Activated CD8-positive, alpha-beta memory T cell treated with anti-CD3 and anti-CD28 coated beads for 36 hours (primary cell): ENCODE data around the gene C1QTNF4. TPM values are rescaled to one million over a fixed set of nuclear protein-coding genes. Genes with fewer than 3 reads are reported as not detected.
"Not testable (repeated sequence)": the region's sequence is repeated elsewhere in the genome, so short reads cannot be mapped to it uniquely, and the experiment has no call there.

Source experiments
- CTCF ChIA-PET: fragments of 350-600 bp; sonication (Branson Sonifier 250); formaldehyde crosslinking; loops from one replicate; lab custom pipeline; 2021; ENCODE audit warnings: antibody characterized with exemption; lab: Charles Lee
- POLR2A ChIA-PET: fragments of 350-600 bp; sonication (Branson Sonifier 250); formaldehyde crosslinking; loops from one replicate; lab custom pipeline; 2021; ENCODE audit warnings: antibody characterized with exemption; lab: Charles Lee
- total RNA-seq, 2 experiments: library from RNA; stranded (reverse); gene quantifications; one replicate each; pipeline ENCODE4 v1.2.3, GENCODE V29; 2021

Gene C1QTNF4
- total RNA-seq, 2 experiments from 2014 or later, result not detected

DNA sequence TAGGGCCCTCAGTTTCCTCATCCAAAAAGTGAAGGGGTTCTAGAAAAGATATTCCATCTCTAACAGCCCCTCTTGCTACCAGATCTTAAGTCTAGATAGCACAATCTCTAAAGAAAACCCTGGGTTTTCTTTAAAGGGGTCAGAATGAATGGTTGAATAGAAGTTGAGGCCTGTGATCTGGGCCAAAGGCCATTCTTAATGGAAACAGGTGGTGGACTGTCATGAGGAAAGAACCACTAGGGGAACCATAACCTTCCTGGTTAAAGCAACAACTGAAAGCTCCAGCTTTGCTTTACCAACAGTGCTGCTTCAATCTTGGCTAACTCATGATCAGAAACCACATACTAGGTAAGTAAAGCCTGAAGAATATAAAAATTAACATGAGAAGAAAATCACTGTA, 43.1 kb downstream of the C1QTNF4 start:
- CTCF ChIA-PET, result interaction anchor here (0.9 to 1.5 kb wide), 7 partner anchors 8 to 59 kb away, joined by 3 to 6 read pairs (median 4); no protein-coding TSS in a partner anchor
- POLR2A ChIA-PET, result interaction anchor here (2.4 kb wide), 1 partner anchor 11 kb away, joined by 15 read pairs; no protein-coding TSS in a partner anchor

DNA sequence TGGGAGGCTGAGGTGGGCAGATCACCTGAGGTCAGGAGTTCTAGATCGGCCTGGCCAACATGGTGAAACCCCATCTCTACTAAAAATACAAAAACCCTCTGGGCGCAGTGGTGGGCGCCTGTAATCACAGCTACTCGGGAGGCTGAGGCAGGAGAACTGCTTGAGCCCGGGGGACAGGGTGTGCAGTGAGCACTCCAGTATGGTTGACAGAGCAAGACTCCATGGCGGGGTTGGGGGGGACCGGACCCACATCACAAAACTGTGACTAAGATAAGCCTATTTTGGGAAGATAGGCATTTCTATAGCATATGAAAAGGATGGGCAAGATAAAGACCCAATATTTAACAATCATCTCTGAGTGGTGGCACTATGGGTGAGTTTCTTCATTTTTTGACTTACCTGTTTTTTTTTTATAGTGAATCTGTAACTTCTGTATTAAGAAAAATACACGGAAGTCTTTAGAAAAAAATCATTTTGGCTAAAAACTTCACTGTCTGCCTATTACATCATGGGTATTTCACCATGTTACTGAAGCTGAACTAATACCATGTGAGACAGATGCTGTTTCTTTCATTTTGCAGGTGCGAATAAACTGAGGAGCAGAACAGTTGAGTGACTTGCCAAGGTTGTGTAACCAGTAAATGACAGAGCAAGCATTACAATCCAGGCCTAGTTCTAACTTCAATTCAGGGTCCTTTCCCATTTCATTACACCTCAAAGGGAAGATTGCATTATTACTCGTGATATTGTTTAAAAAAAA, 43.7 kb downstream of the C1QTNF4 start:
- POLR2A ChIA-PET, result interaction anchor here (2.4 kb wide), 1 partner anchor 10 kb away, joined by 15 read pairs; no protein-coding TSS in a partner anchor

DNA sequence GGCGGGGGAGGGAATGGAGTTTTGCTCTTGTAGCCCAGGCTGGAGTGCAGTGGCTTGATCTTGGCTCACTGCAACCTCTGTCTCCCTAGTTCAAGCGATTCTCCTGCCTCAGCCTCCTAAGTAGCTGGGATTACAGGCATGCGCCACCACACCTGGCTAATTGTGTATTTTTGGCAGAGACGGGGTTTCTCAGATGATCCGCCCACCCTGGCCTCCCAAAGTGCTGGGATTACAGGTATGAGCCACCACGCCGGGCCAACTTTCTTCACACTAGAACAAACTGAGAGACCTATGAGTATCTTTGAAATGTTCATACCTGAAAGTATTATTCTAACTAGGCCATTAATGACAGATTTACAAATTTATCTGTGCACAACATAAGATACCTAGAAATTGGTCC, 47.9 kb downstream of the C1QTNF4 start:
- CTCF ChIA-PET, result interaction anchor here (0.7 kb wide), 1 partner anchor 8 kb away, joined by 5 read pairs; no protein-coding TSS in a partner anchor
- POLR2A ChIA-PET, result not testable (repeated sequence)

More for the DNA sequence above, 43.7 kb downstream of the C1QTNF4 start:
- CTCF ChIA-PET, result interaction anchor here (0.6 to 1.5 kb wide), 2 partner anchors 9 to 26 kb away, joined by 3 to 4 read pairs; no protein-coding TSS in a partner anchor

DNA sequence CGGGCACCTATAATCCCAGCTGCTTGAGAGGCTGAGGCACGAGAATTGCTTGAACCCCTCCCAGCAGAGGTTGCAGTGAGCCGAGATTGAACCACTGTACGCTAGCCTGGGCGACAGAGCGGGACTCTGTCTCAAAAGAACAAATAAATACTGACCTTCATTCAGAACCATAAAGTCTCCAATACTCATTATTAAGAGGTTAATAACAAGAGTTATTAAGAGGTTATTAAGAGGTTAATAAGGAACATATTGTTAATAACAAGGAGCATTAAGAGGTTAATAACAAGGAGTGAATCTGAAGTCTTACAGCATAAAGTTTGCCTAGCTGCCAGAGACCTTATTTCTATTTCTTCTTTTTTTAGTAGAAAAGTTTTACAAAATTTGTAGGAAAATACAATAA, 48.9 kb downstream of the C1QTNF4 start:
- ChIA-PET POLR2A (no interaction called here), CTCF (no interaction called here)

DNA sequence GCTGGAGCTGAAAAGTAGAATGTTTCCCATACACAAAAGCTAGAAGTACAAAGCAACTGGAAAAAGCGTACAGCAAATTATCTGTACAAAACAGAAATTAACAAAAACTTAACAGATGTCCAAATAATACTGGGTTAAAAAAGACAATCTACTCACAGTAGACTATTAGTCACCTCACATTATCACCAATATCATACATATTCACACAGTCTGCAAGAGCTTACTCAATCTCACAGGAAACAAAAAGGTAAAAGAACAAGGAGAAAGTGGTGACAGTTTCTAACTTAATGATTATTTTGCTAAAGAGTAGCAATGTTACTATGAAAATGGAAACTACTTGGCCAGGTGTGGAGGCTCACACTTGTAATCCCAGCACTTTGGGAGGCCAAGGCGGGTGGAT, 53.1 kb downstream of the C1QTNF4 start:
- CTCF ChIA-PET, result interaction anchor here (1.1 to 1.3 kb wide), 3 partner anchors 10 to 26 kb away, joined by 3 read pairs; partner anchors contain the start of gene CELF1
- POLR2A ChIA-PET, result interaction anchor here (2.3 kb wide), 1 partner anchor 11 kb away, joined by 15 read pairs; the partner anchor contains the start of gene CELF1

DNA sequence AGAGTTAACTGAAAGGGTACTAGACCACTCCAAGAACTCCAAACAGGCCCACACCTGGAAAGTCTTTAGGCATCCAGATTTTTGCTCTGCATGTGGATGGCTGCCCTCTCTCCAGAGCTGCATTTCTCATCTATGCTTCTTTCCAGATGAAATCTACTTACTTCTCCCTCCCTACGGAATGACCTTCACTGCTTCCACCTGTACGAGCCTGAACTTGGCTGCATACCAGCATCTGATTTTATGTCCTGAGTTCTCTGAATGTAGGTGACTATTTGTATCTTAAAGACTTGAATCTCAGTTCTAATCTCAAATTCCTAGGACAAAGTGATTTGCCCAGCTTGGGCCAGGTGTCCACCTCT, 54.6 kb downstream of the C1QTNF4 start:
- ChIA-PET CTCF (interaction anchor here (1.0 to 1.4 kb wide), 3 partner anchors 12 to 16 kb away, joined by 3 to 4 read pairs (median 4); no protein-coding TSS in a partner anchor), POLR2A (interaction anchor here (2.3 kb wide), 1 partner anchor 12 kb away, joined by 15 read pairs; the partner anchor contains the start of gene CELF1)

Other genes with a start within 250 kb of the C1QTNF4 start
- not detected for gene MYBPC3, start 241.7 kb downstream of the C1QTNF4 start, total RNA-seq
- gene SPI1, start 215.9 kb downstream of the C1QTNF4 start, total RNA-seq, result not detected
- 10 to 100 TPM; 17.3 to 19.2 TPM for gene SLC39A13, start 185.8 kb downstream of the C1QTNF4 start, total RNA-seq
- gene PSMC3, start 168.0 kb downstream of the C1QTNF4 start, total RNA-seq, result 100 to 1,000 TPM; 188 to 202 TPM
- gene RAPSN, start 145.3 kb downstream of the C1QTNF4 start, total RNA-seq, result under 1 TPM in 1 of 2 experiments, not detected in 1; 0.27 TPM
- 100 to 1,000 TPM; 145 to 148 TPM for gene CELF1, start 41.3 kb downstream of the C1QTNF4 start, total RNA-seq
- 10 to 100 TPM; 55.5 to 58.9 TPM for gene PTPMT1, start 28.8 kb downstream of the C1QTNF4 start, total RNA-seq
- 10 to 100 TPM; 19.5 to 20.3 TPM for gene KBTBD4, start 15.4 kb downstream of the C1QTNF4 start, total RNA-seq
- 100 to 1,000 TPM; 145 to 149 TPM for gene NDUFS3, start 15.3 kb downstream of the C1QTNF4 start, total RNA-seq
- gene FAM180B, start 7.7 kb downstream of the C1QTNF4 start, total RNA-seq, result under 1 TPM in 1 of 2 experiments, not detected in 1; 0.15 TPM
- gene MTCH2, start 48.1 kb upstream of the C1QTNF4 start, total RNA-seq, result 100 to 1,000 TPM; 142 to 147 TPM
- gene AGBL2, start 121.0 kb upstream of the C1QTNF4 start, total RNA-seq, result 1 to 10 TPM; 2.9 to 3.4 TPM
- 10 to 100 TPM; 95.6 to 98.5 TPM for gene FNBP4, start 172.9 kb upstream of the C1QTNF4 start, total RNA-seq